K562 (cell line): ENCODE data around the gene ZNF593OS. TPM values are rescaled to one million over a fixed set of nuclear protein-coding genes. Genes with fewer than 3 reads are reported as not detected.

Source experiments
- BACH1 ChIP-seq: fragments of 200-800 bp; sonication (Bioruptor generic); IDR thresholded peaks from 2 replicates; pipeline ENCODE4 v1.6.1; 2016; ENCODE audit warnings: missing genetic modification characterization, missing compliant biosample characterization
- CBFA2T2 ChIP-seq: fragments of 450-650 bp; conservative IDR thresholded peaks from 2 replicates; pipeline ENCODE4 v1.6.1; 2017; ENCODE audit warnings: mild to moderate bottlenecking
- CBFB ChIP-seq: sonication (generic); formaldehyde crosslinking; IDR thresholded peaks from 2 replicates; pipeline ENCODE4 v1.4.0; 2020; ENCODE audit warnings: mild to moderate bottlenecking, missing genetic modification reagents
- E2F3 ChIP-seq: fragments of 250-450 bp; sonication (Bioruptor Pico); IDR thresholded peaks from 2 replicates; pipeline ENCODE4 v1.4.0; 2020; ENCODE audit warnings: mild to moderate bottlenecking
- EHMT2 ChIP-seq: fragments of 450-650 bp; IDR thresholded peaks from 2 replicates; pipeline ENCODE4 v1.6.1; 2018; ENCODE audit warnings: antibody characterized with exemption
- ERF ChIP-seq: fragments of 450-650 bp; formaldehyde crosslinking; IDR thresholded peaks from 2 replicates; pipeline ENCODE4 v1.4.0; 2020; ENCODE audit warnings: mild to moderate bottlenecking, mixed read lengths
- EZH2 ChIP-seq: IDR thresholded peaks from 2 replicates; pipeline ENCODE4 v1.6.1; 2012; ENCODE audit warnings: low read depth, mild to moderate bottlenecking, inconsistent platforms, low read length, borderline replicate concordance
- FOXK2 ChIP-seq, 2 experiments: fragments of 450-650 bp; IDR thresholded peaks in 1 of 2; conservative IDR thresholded peaks in 1 of 2; 2 replicates each; pipeline ENCODE4 v1.6.1; 2016; ENCODE audit warnings: low read depth in 2 of 2, mild to moderate bottlenecking in 1 of 2
- GATA2 ChIP-seq: sonication (generic); formaldehyde crosslinking; IDR thresholded peaks from 2 replicates; pipeline ENCODE4 v1.4.0; 2020; ENCODE audit warnings: mild to moderate bottlenecking, missing genetic modification reagents
- HES1 ChIP-seq: fragments of 450-650 bp; IDR thresholded peaks from 2 replicates; pipeline ENCODE4 v1.6.1; 2016; ENCODE audit warnings: low read depth, mild to moderate bottlenecking, moderate library complexity
- HMBOX1 ChIP-seq: sonication (generic); IDR thresholded peaks from 2 replicates; pipeline ENCODE4 v1.6.1; 2016
- HNRNPLL ChIP-seq: fragments of 200-400 bp; formaldehyde crosslinking; IDR thresholded peaks from 2 replicates; pipeline ENCODE4 v1.6.1; 2017; ENCODE audit warnings: low read length, low read depth, mild to moderate bottlenecking; ENCODE audit not compliant: poor library complexity, severe bottlenecking
- KLF16 ChIP-seq: IDR thresholded peaks from 2 replicates; pipeline ENCODE4 v1.6.1; 2016; ENCODE audit warnings: antibody characterized with exemption
- L3MBTL2 ChIP-seq: fragments of 450-650 bp; IDR thresholded peaks from 2 replicates; pipeline ENCODE4 v1.6.1; 2016; ENCODE audit warnings: mild to moderate bottlenecking, moderate library complexity
- NFE2 ChIP-seq: IDR thresholded peaks from 2 replicates; pipeline ENCODE4 v1.6.1; 2014; ENCODE audit warnings: antibody characterized with exemption, low read depth
- NFRKB ChIP-seq: fragments of 450-650 bp; IDR thresholded peaks from 2 replicates; pipeline ENCODE4 v1.6.1; 2016; ENCODE audit warnings: low read depth
- PHB ChIP-seq: fragments of 250-450 bp; sonication (Bioruptor Pico); IDR thresholded peaks from 2 replicates; pipeline ENCODE4 v1.5.0; 2021
- PTTG1 ChIP-seq: fragments of 450-650 bp; IDR thresholded peaks from 2 replicates; pipeline ENCODE4 v1.6.1; 2016; ENCODE audit warnings: low read depth, mild to moderate bottlenecking, missing genetic modification characterization, missing compliant biosample characterization
- RBM14 ChIP-seq: fragments of 200-400 bp; formaldehyde crosslinking; IDR thresholded peaks from 2 replicates; pipeline ENCODE4 v1.6.1; 2018; ENCODE audit warnings: low read depth, mild to moderate bottlenecking, low read length, moderate library complexity, borderline replicate concordance; ENCODE audit not compliant: insufficient read depth
- RFX7 ChIP-seq: fragments of 250-450 bp; sonication (Bioruptor Pico); IDR thresholded peaks from 2 replicates; pipeline ENCODE4 v1.5.1; 2021; ENCODE audit warnings: mild to moderate bottlenecking
- RUNX1 ChIP-seq: sonication (generic); IDR thresholded peaks from 2 replicates; pipeline ENCODE4 v1.6.1; 2016; ENCODE audit warnings: antibody characterized with exemption, low read depth
- SMARCE1 ChIP-seq: fragments of 450-650 bp; IDR thresholded peaks from 2 replicates; pipeline ENCODE4 v1.7.1; 2016; ENCODE audit warnings: mild to moderate bottlenecking
- TBL1XR1 ChIP-seq, 2 experiments: IDR thresholded peaks; 2 replicates each; pipeline ENCODE4 v1.6.1; 2012; ENCODE audit warnings: improper control_type of control experiment in 2 of 2, low read length in 2 of 2, mild to moderate bottlenecking in 1 of 2
- TFAP4 ChIP-seq: sonication (generic); formaldehyde crosslinking; IDR thresholded peaks from 2 replicates; pipeline ENCODE4 v1.8.0; 2022; ENCODE audit warnings: missing genetic modification reagents, mild to moderate bottlenecking, moderate library complexity, borderline replicate concordance
- USF1 ChIP-seq: sonication (generic); formaldehyde crosslinking; IDR thresholded peaks from 2 replicates; pipeline ENCODE4 v1.9.0; 2022; ENCODE audit warnings: mild to moderate bottlenecking, missing genetic modification reagents
- ZFX ChIP-seq: sonication (generic); formaldehyde crosslinking; IDR thresholded peaks from 2 replicates; pipeline ENCODE4 v1.8.0; 2022; ENCODE audit warnings: mild to moderate bottlenecking, missing genetic modification reagents, moderate library complexity
- ZNF124 ChIP-seq: sonication (generic); formaldehyde crosslinking; IDR thresholded peaks from 2 replicates; pipeline ENCODE4 v1.8.1; 2022; ENCODE audit warnings: missing genetic modification reagents
- ZNF134 ChIP-seq: fragments of 250-450 bp; sonication (Bioruptor Pico); conservative IDR thresholded peaks from 2 replicates; pipeline ENCODE4 v1.4.0; 2020
- ZNF232 ChIP-seq: sonication (generic); formaldehyde crosslinking; IDR thresholded peaks from 2 replicates; pipeline ENCODE4 v1.8.0; 2022; ENCODE audit warnings: mild to moderate bottlenecking, missing genetic modification reagents
- polyA plus RNA-seq, 8 experiments: library from polyadenylated mRNA; depleted of rRNA in 4 of 8; stranded (reverse) in 5 of 8; unstranded in 3 of 8; fragments of >200 nt; fragmentation: Nextera tagmentation in 2 of 8; fragmentation: Illumina TruSeq in 1 of 8; extraction: Ambion mirVana in 2 of 8; extraction: Trizol in 1 of 8; gene quantifications; 2 replicates each; pipeline versions ENCODE4 v1.2.1 to v1.2.3, GENCODE V29; 2011 to 2014; ENCODE audit warnings: inconsistent platforms in 1 of 8, missing spikeins in 1 of 8
- total RNA-seq, 7 experiments: library from RNA; depleted of rRNA in 6 of 7; stranded (reverse); fragments of >200 nt in 6 of 7; fragmentation: Illumina TruSeq in 2 of 7; extraction: Trizol in 2 of 7; gene quantifications; 2 replicates each; pipeline versions ENCODE4 v1.2.1 to v1.2.3, GENCODE V29; 2011 to 2021; ENCODE audit warnings: low replicate concordance in 1 of 7

ZNF593OS gene
- total and polyA plus RNA-seq, 9 of the 15 experiments (the other 6 are each of a cell fraction or from before 2014, with no cell fraction given): 0.24 to 0.27 TPM; not detected in 7

GRCh38 chr1:26164036-26164860 lies 7.4 kb downstream of the ZNF593OS start (continued):
- TF ChIP-seq HMBOX1 (no peak), ZNF134 (CRISPR knock-in tag) (no peak), NFE2 (no peak), SMARCE1 (no peak), GATA2 (CRISPR knock-in tag) (no peak), TBL1XR1 (IDR thresholded peaks at IDR 0.05; ENCODE audit: low read length in 2 of 2) (no peak), TFAP4 (CRISPR knock-in tag) (peak; percentile 54; the same call in 1 of the 2 replicates), NFRKB (no peak), PHB (CRISPR knock-in tag) (no peak), CBFA2T2 (peak; percentile 30), RFX7 (CRISPR knock-in tag) (no peak), L3MBTL2 (peak; percentile 89), ZNF124 (no peak), USF1 (CRISPR knock-in tag) (peak; percentile 84), BACH1 (tag) (no peak), E2F3 (CRISPR knock-in tag) (peak; percentile 80), HES1 (no peak), EZH2 (no peak), CBFB (CRISPR knock-in tag) (no peak), KLF16 (no peak), ERF (peak; percentile 83), ZNF232 (no peak), PTTG1 (tag) (no peak), FOXK2 (conservative IDR thresholded peaks at IDR 0.05 in 1 of 2, IDR thresholded peaks at IDR 0.05 in 1 of 2; ENCODE audit: low read depth in 2 of 2) (no peak), EHMT2 (no peak), HNRNPLL (no peak), RUNX1 (no peak), ZFX (CRISPR knock-in tag) (peak; percentile 84), RBM14 (0 out of 2 replicates have a peak, but pooled peaks have one; percentile 59)
